SU-DHL-6 (cell line): ENCODE results near the gene NOTCH2.
"Not testable (repeated sequence)": the region's sequence is repeated elsewhere in the genome, so short reads cannot be mapped to it uniquely, and the experiment has no call there.

Experiments used
- H2AFZ ChIP-seq: fragments of 200-600 bp; sonication (generic); 2 replicates; pipeline ENCODE4 v1.6.1; 2014; ENCODE audit warnings: low read depth, mild to moderate bottlenecking, moderate library complexity, mixed read lengths, antibody characterized with exemption, low read length; ENCODE audit not compliant: severe bottlenecking
- H3F3A ChIP-seq: fragments of 200-600 bp; shearing (Covaris generic); 2 replicates; pipeline ENCODE4 v1.6.0; 2016; ENCODE audit warnings: antibody characterized with exemption, mild to moderate bottlenecking; ENCODE audit not compliant: insufficient read depth
- H3K27ac ChIP-seq: fragments of 200-600 bp; sonication (generic); 2 replicates; pipeline ENCODE4 v1.5.1; 2016; ENCODE audit warnings: low read depth, mild to moderate bottlenecking, low read length, moderate library complexity, mixed read lengths
- H3K27me3 ChIP-seq: fragments of 200-600 bp; sonication (generic), shearing (Covaris generic); 2 replicates; pipeline ENCODE4 v1.6.0; 2014; ENCODE audit warnings: mild to moderate bottlenecking, low read length
- H3K36me3 ChIP-seq: fragments of 200-600 bp; sonication (generic); 2 replicates; pipeline ENCODE4 v1.6.1; 2014; ENCODE audit warnings: mild to moderate bottlenecking, low read length, mixed read lengths
- H3K4me2 ChIP-seq: fragments of 300-600, 200-600 bp; shearing (Covaris generic), sonication (generic); 2 replicates; pipeline ENCODE4 v1.6.0; 2014; ENCODE audit warnings: low read length, low read depth, mild to moderate bottlenecking; ENCODE audit not compliant: poor library complexity, severe bottlenecking
- H3K4me3 ChIP-seq: fragments of 200-600 bp; sonication (generic); 2 replicates; pipeline ENCODE4 v1.5.1; 2014; ENCODE audit warnings: antibody characterized with exemption, low read length, mild to moderate bottlenecking, mixed read lengths; ENCODE audit not compliant: insufficient read depth, poor library complexity, severe bottlenecking
- H3K79me2 ChIP-seq: fragments of 200-600 bp; sonication (generic); 2 replicates; pipeline ENCODE4 v1.6.1; 2014; ENCODE audit warnings: mild to moderate bottlenecking, low read length, moderate library complexity; ENCODE audit not compliant: insufficient read depth
- H3K9ac ChIP-seq: fragments of 200-600 bp; sonication (generic); 2 replicates; pipeline ENCODE4 v1.7.0; 2014; ENCODE audit warnings: mild to moderate bottlenecking, low read length
- H3K9me2 ChIP-seq: fragments of 200-600 bp; sonication (generic); replicated peaks from 2 replicates; pipeline ENCODE4 v1.6.1; 2014; ENCODE audit warnings: low read length; ENCODE audit not compliant: insufficient read depth
- H3K9me3 ChIP-seq: fragments of 200-600 bp; sonication (generic); 2 replicates; pipeline ENCODE4 v1.6.1; 2014; ENCODE audit warnings: low read length, mixed read lengths; ENCODE audit not compliant: insufficient read depth
- H4K20me1 ChIP-seq: fragments of 200-600 bp; sonication (generic); 2 replicates; pipeline ENCODE4 v1.6.1; 2014; ENCODE audit warnings: low read depth, mild to moderate bottlenecking, antibody characterized with exemption, low read length, moderate library complexity, mixed read lengths

The NOTCH2 gene

GRCh38 chr1:120023791-120024190 lies 45.7 kb downstream of the NOTCH2 start:
- H3K79me2 ChIP-seq, H2AFZ ChIP-seq, H3K4me2 ChIP-seq, H3K9ac ChIP-seq, H3K9me2 ChIP-seq, H3K9me3 ChIP-seq, H3F3A ChIP-seq, H3K4me3 ChIP-seq, H3K27me3 ChIP-seq, H3K36me3 ChIP-seq, H4K20me1 ChIP-seq, H3K27ac ChIP-seq: not testable (repeated sequence)

GRCh38 chr1:120014978-120015377 lies 54.5 kb downstream of the NOTCH2 start:
- not testable (repeated sequence) for H3K9me3 ChIP-seq, H4K20me1 ChIP-seq, H3K9me2 ChIP-seq, H3K36me3 ChIP-seq, H3K9ac ChIP-seq, H3F3A ChIP-seq, H3K4me3 ChIP-seq, H3K27me3 ChIP-seq, H3K27ac ChIP-seq, H2AFZ ChIP-seq, H3K79me2 ChIP-seq, H3K4me2 ChIP-seq

GRCh38 chr1:120008320-120008719 lies 61.1 kb downstream of the NOTCH2 start:
- H3K9me2 ChIP-seq, H4K20me1 ChIP-seq, H3K27ac ChIP-seq, H3K79me2 ChIP-seq, H3K4me2 ChIP-seq, H3K9ac ChIP-seq, H3K27me3 ChIP-seq, H3K4me3 ChIP-seq, H3K36me3 ChIP-seq, H3F3A ChIP-seq, H3K9me3 ChIP-seq, H2AFZ ChIP-seq: not testable (repeated sequence)

- H3K9me3 ChIP-seq, H4K20me1 ChIP-seq, H2AFZ ChIP-seq, H3F3A ChIP-seq, H3K4me3 ChIP-seq, H3K79me2 ChIP-seq, H3K27me3 ChIP-seq, H3K9me2 ChIP-seq, H3K36me3 ChIP-seq, H3K9ac ChIP-seq, H3K27ac ChIP-seq, H3K4me2 ChIP-seq: not testable (repeated sequence)
These were observed 61.6 kb downstream of the NOTCH2 start for GRCh38 chr1:120007850-120008249.

GRCh38 chr1:120001035-120001434 lies 68.4 kb downstream of the NOTCH2 start:
- H3K9me3 ChIP-seq, H3K27ac ChIP-seq, H3K36me3 ChIP-seq: not testable (repeated sequence)

GRCh38 chr1:119996731-119997312 lies 72.6 kb downstream of the NOTCH2 start:
- not testable (repeated sequence) for H4K20me1 ChIP-seq, H3K9me2 ChIP-seq, H2AFZ ChIP-seq, H3K36me3 ChIP-seq, H3K79me2 ChIP-seq, H3K27ac ChIP-seq, H3K4me2 ChIP-seq, H3K9ac ChIP-seq, H3K4me3 ChIP-seq, H3K9me3 ChIP-seq, H3K27me3 ChIP-seq, H3F3A ChIP-seq

More at GRCh38 chr1:120001035-120001434, 68.4 kb downstream of the NOTCH2 start:
- H3K9me2 ChIP-seq, H3K27me3 ChIP-seq, H3K79me2 ChIP-seq, H4K20me1 ChIP-seq, H3K9ac ChIP-seq, H3F3A ChIP-seq, H3K4me2 ChIP-seq, H2AFZ ChIP-seq, H3K4me3 ChIP-seq: not testable (repeated sequence)

GRCh38 chr1:119995975-119996374 lies 73.5 kb downstream of the NOTCH2 start:
- not testable (repeated sequence) for H3K27me3 ChIP-seq, H3K9me3 ChIP-seq, H3F3A ChIP-seq, H3K4me3 ChIP-seq, H3K4me2 ChIP-seq, H4K20me1 ChIP-seq, H3K36me3 ChIP-seq, H3K79me2 ChIP-seq, H3K9ac ChIP-seq, H2AFZ ChIP-seq, H3K9me2 ChIP-seq, H3K27ac ChIP-seq
